ENCODE measurements around the gene HSPA9.

Gene HSPA9

GRCh38 chr5:138603249-138603920, 28.2 kb upstream of the HSPA9 start:
- peak; percentile 57 for DNase-seq (ENCODE audit: low read depth)
- H3K4me3 ChIP-seq (ENCODE audit: low read length), result no peak overlapping the region

GRCh38 chr5:138602371-138603000, 27.3 kb upstream of the HSPA9 start:
- DNase-seq (ENCODE audit: low read depth), result no peak
- no peak for TF ChIP-seq CTCF (conservative IDR thresholded peaks at IDR 0.05; ENCODE audit: low read depth, low read length)
- no peak overlapping the region for H3K4me3 ChIP-seq (ENCODE audit: low read length)

More at GRCh38 chr5:138603249-138603920, 28.2 kb upstream of the HSPA9 start:
- TF ChIP-seq CTCF (conservative IDR thresholded peaks at IDR 0.05; ENCODE audit: low read depth, low read length), result no peak

GRCh38 chr5:138601444-138601843, 26.2 kb upstream of the HSPA9 start:
- no peak overlapping the region for H3K4me3 ChIP-seq (ENCODE audit: low read length)
- DNase-seq (ENCODE audit: low read depth), result peak; percentile 41
- no peak for TF ChIP-seq CTCF (conservative IDR thresholded peaks at IDR 0.05; ENCODE audit: low read depth, low read length)

- TF ChIP-seq CTCF (conservative IDR thresholded peaks at IDR 0.05; ENCODE audit: low read depth, low read length), result no peak
- no peak for DNase-seq (ENCODE audit: low read depth)
- no peak overlapping the region for H3K4me3 ChIP-seq (ENCODE audit: low read length)
These were observed 25.2 kb upstream of the HSPA9 start for GRCh38 chr5:138600446-138600845.

GRCh38 chr5:138597661-138598400, 22.6 kb upstream of the HSPA9 start:
- TF ChIP-seq CTCF (conservative IDR thresholded peaks at IDR 0.05; ENCODE audit: low read depth, low read length), result no peak
- no peak for DNase-seq (ENCODE audit: low read depth)
- H3K4me3 ChIP-seq (ENCODE audit: low read length), result no peak overlapping the region

- H3K4me3 ChIP-seq (ENCODE audit: low read length), result no peak overlapping the region
- no peak for DNase-seq (ENCODE audit: low read depth)
- TF ChIP-seq CTCF (conservative IDR thresholded peaks at IDR 0.05; ENCODE audit: low read depth, low read length), result no peak
These were observed 21.1 kb upstream of the HSPA9 start for GRCh38 chr5:138596105-138596881.

Data from retinal pigment epithelial cell (primary cell).